ENCODE results near the gene SLCO2A1. TPM values are rescaled to one million over a fixed set of nuclear protein-coding genes. Genes with fewer than 3 reads are reported as not detected.

The SLCO2A1 gene
- total RNA-seq, 2 donors from 2014 or later: 15.9 to 46.7 TPM

DNA sequence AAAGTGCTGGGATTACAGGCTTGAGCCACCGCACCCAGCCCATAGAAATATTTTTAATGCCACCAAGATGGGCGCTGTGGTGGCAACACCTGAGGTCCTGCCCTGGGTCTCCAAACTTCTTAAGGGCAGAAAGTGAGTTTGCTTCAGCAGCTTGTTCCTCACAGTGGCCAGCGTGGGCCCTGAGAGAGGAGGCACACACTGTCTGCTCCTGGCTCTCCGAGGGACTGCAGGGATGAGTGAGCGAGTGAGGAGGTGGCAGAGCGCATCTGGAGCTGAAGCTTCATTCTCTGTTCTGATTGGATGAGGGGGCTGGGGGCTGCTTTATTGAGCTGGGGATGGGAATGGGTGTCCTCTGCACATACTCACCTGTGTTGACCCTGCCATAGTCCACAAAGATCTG lies 76.4 kb downstream of the SLCO2A1 start:
- Histone ChIP-seq H3K4me3 (no peak overlapping the region), H3K27me3 (replicated peaks; ENCODE audit: insufficient read depth) (no peaks in the 10 kb centered on the region), H3K27ac (no peak overlapping the region), H3K36me3 (no peaks in the 10 kb centered on the region), H3K4me1 (replicated peaks) (no peaks in the 10 kb centered on the region), H3K9me3 (no peaks in the 10 kb centered on the region)
- WGBS: 94% methylated on average over 6 of the region's 6 CpGs
- no peak for TF ChIP-seq POLR2A (IDR thresholded peaks at IDR 0.05)
- TF ChIP-seq, protein P1, sequence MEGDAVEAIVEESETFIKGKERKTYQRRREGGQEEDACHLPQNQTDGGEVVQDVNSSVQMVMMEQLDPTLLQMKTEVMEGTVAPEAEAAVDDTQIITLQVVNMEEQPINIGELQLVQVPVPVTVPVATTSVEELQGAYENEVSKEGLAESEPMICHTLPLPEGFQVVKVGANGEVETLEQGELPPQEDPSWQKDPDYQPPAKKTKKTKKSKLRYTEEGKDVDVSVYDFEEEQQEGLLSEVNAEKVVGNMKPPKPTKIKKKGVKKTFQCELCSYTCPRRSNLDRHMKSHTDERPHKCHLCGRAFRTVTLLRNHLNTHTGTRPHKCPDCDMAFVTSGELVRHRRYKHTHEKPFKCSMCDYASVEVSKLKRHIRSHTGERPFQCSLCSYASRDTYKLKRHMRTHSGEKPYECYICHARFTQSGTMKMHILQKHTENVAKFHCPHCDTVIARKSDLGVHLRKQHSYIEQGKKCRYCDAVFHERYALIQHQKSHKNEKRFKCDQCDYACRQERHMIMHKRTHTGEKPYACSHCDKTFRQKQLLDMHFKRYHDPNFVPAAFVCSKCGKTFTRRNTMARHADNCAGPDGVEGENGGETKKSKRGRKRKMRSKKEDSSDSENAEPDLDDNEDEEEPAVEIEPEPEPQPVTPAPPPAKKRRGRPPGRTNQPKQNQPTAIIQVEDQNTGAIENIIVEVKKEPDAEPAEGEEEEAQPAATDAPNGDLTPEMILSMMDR (IDR thresholded peaks at IDR 0.05): no peak
- TF ChIP-seq POLR2AphosphoS5 (IDR thresholded peaks at IDR 0.05): no peak
- intact Hi-C loops (cut with DNase I): no loop called here
- DNase-seq (ENCODE audit: low spot score): no peak

DNA sequence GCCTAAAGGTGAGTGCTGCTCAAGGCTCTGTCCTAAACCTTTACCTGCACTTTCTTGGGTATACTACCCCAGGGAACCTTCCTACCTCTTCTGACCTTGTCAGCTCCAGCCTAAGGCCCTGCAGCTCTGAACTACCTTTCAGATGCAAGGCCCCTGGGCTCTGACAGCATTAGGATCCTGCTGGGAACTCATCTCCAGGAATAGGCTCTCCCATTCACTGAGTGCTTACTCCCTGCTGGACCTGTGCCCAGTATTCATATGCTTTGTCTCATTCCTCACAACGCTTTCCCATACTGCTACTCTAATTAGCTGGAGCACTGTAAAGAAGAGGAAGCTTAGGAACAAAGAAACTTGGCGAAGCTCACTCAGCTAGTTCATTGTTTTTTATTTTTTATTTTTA lies 80.3 kb downstream of the SLCO2A1 start:
- WGBS: 78% methylated on average over 2 of the region's 2 CpGs

DNA sequence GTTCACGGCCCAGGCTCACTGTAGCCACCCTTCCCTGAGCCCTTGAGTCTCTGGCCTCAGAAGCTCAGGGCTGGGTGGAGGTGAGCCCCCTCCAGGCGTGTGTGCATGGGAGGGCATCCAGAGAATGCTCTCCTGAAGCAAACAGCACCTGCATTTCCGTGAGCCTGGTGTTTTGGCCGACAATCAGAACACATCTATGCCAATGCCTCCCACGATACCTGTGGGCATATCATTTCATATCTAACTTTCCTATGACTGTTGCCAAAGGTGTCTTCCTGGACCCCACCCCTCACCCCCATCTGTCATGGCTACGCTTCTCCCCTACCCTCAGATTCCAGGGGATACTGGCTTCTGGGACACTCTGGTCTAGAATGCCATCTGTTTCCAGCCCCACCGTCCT lies 80.7 kb downstream of the SLCO2A1 start:
- no peak overlapping the region for H3K27ac ChIP-seq
- TF ChIP-seq POLR2A (IDR thresholded peaks at IDR 0.05) (no peak), POLR2AphosphoS5 (IDR thresholded peaks at IDR 0.05) (no peak)
- TF ChIP-seq, protein P1 (IDR thresholded peaks at IDR 0.05): no peak
- 55% methylated on average over 7 of the region's 7 CpGs for WGBS

More for the DNA sequence above, 80.3 kb downstream of the SLCO2A1 start:
- DNase-seq (ENCODE audit: low spot score): no peak
- Histone ChIP-seq H3K4me1 (replicated peaks) (peaks cover 6% of the 10 kb centered on the region), H3K9me3 (no peaks in the 10 kb centered on the region), H3K27ac (no peak overlapping the region), H3K27me3 (replicated peaks; ENCODE audit: insufficient read depth) (no peaks in the 10 kb centered on the region), H3K4me3 (no peak overlapping the region), H3K36me3 (no peaks in the 10 kb centered on the region)
- intact Hi-C loops (cut with DNase I): no loop called here
- no peak for TF ChIP-seq POLR2AphosphoS5 (IDR thresholded peaks at IDR 0.05)
- TF ChIP-seq, protein P1 (IDR thresholded peaks at IDR 0.05): no peak
- TF ChIP-seq POLR2A (IDR thresholded peaks at IDR 0.05): no peak

DNA sequence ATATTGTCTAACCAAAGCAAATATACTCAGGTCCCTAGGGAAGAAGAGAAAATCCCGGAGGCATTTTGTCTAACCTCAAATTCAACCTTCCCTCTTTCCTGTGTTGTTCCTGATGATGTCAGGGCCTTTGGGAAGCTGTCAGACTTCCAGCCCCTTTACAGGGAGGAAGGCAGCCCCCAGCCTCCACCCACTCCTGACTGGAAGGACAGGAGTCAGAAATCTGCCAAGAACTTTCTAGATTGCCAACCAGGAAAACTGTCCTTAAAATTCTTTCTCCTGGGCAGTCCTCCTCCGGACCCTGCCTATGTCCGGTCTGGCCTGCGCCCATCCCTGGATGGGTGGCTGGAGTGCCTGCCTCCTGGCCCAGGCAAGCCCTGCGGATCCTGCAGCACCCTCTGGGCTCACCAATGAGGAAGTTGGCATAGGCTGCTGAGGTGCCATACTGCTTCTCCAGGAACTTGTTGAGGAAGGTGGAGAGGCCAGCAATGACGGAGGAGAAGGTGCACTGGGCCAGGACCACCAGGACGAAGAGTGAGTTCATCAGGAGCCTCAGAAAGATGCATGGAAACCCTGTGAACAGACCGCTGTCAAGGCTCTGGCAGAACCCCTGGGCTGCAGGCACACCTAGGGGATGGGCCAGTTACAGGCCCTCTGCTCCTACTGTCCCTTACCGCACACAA lies 81.5 kb downstream of the SLCO2A1 start:
- H3K27ac ChIP-seq: no peak overlapping the region
- intact Hi-C loops (cut with DNase I): no loop called here
- no peaks in the 10 kb centered on the region for H3K9me3 ChIP-seq
- TF ChIP-seq, protein P1 (IDR thresholded peaks at IDR 0.05): no peak
- TF ChIP-seq POLR2A (IDR thresholded peaks at IDR 0.05): no peak
- TF ChIP-seq POLR2AphosphoS5 (IDR thresholded peaks at IDR 0.05): no peak
- H3K4me1 ChIP-seq (replicated peaks): peaks cover 15% of the 10 kb centered on the region
- DNase-seq (ENCODE audit: low spot score): no peak
- no peaks in the 10 kb centered on the region for H3K36me3 ChIP-seq
- 80% methylated on average over 9 of the region's 9 CpGs for WGBS
- H3K27me3 ChIP-seq (replicated peaks; ENCODE audit: insufficient read depth): no peaks in the 10 kb centered on the region
- H3K4me3 ChIP-seq: no peak overlapping the region

More for the DNA sequence above, 80.7 kb downstream of the SLCO2A1 start:
- Histone ChIP-seq H3K27me3 (replicated peaks; ENCODE audit: insufficient read depth) (no peaks in the 10 kb centered on the region), H3K36me3 (no peaks in the 10 kb centered on the region), H3K4me3 (no peak overlapping the region), H3K4me1 (replicated peaks) (peaks cover 8% of the 10 kb centered on the region), H3K9me3 (no peaks in the 10 kb centered on the region)
- intact Hi-C loops (cut with DNase I): no loop called here
- no peak for DNase-seq (ENCODE audit: low spot score)
